HepG2 (cell line): ENCODE results near the gene NLRP6. TPM values are rescaled to one million over a fixed set of nuclear protein-coding genes. Genes with fewer than 3 reads are reported as not detected.
"Not testable (repeated sequence)": the region's sequence is repeated elsewhere in the genome, so short reads cannot be mapped to it uniquely, and the experiment has no call there.

Experiments
- ATAC-seq: fragments of 200-7000 bp; cut with Tn5 transposase; 3 replicates; pipeline ENCODE4 v1.9.1; 2020; ENCODE audit warnings: mild to moderate bottlenecking, moderate library complexity
- BruUV-seq: library from RNA; stranded (reverse); fragments of 400-500 nt; replicated peaks from 2 replicates; lab custom pipeline; 2021; lab: Mats Ljungman, UMichigan
- CTCF ChIA-PET: fragments of 300-600 bp; formaldehyde crosslinking; extraction: SDS; loops from one replicate; lab custom pipeline; 2021; ENCODE audit warnings: low total read pairs, inconsistent platforms, low intra/inter-chr PET ratio; lab: Yijun Ruan, JAX
- POLR2A ChIA-PET: fragments of 350-600 bp; sonication (Branson Sonifier 250); formaldehyde crosslinking; loops from one replicate; lab custom pipeline; 2020; ENCODE audit warnings: antibody characterized with exemption, inconsistent platforms; lab: Yijun Ruan, JAX
- DNase-seq: peaks from one replicate; pipeline ENCODE4 v3.0.0-alpha.2; 2015; ENCODE audit warnings: low spot score
- FAIRE-seq: peaks from 3 replicates; lab custom pipeline; 2011; peaks lifted over from hg19 to GRCh38; lab: Jason Lieb, UNC
- H2AFZ ChIP-seq: one replicate; pipeline ENCODE4 v1.6.1; 2011; ENCODE audit warnings: low read length, inconsistent platforms
- H3K27ac ChIP-seq: fragments of 300-600 bp; 3 replicates; pipeline ENCODE4 v1.8.0; 2011; ENCODE audit warnings: mixed run types, mild to moderate bottlenecking, mixed read lengths, low read length, inconsistent platforms; ENCODE audit not compliant: insufficient read depth; ENCODE audit errors: extremely low read length
- H3K27me3 ChIP-seq, 2 experiments: fragments of 200-600 bp in 1 of 2; 2 replicates in 1 of 2; 3 replicates in 1 of 2; pipeline versions ENCODE4 v1.6.0 to v1.8.0; 2011; ENCODE audit warnings: low read length in 2 of 2, mild to moderate bottlenecking in 2 of 2, moderate library complexity in 2 of 2, inconsistent platforms in 1 of 2; ENCODE audit not compliant: insufficient read depth in 2 of 2, control insufficient read depth in 1 of 2
- H3K36me3 ChIP-seq, 2 experiments: fragments of 200-600 bp in 1 of 2; replicated peaks in 1 of 2; 2 replicates in 1 of 2; 3 replicates in 1 of 2; pipeline versions ENCODE4 v1.5.1 to v1.8.0; 2011; ENCODE audit warnings: low read length in 2 of 2, inconsistent platforms in 1 of 2; ENCODE audit not compliant: insufficient read depth in 2 of 2, control insufficient read depth in 1 of 2
- H3K4me1 ChIP-seq: 2 replicates; pipeline ENCODE4 v1.5.1; 2012; ENCODE audit warnings: low read length, inconsistent platforms; ENCODE audit not compliant: insufficient read depth
- H3K4me2 ChIP-seq: 2 replicates; pipeline ENCODE4 v1.6.0; 2011; ENCODE audit warnings: low read depth, low read length, inconsistent platforms
- H3K4me3 ChIP-seq, 3 experiments: fragments of 200-600 bp in 1 of 3; sonication (generic), shearing (Covaris generic) in 1 of 3; replicated peaks in 1 of 3; 2 replicates each; pipeline ENCODE4 v1.5.1; 2011 to 2016; ENCODE audit warnings: low read length in 3 of 3, inconsistent platforms in 2 of 3, low read depth in 2 of 3, mild to moderate bottlenecking in 2 of 3, control low read depth in 1 of 3, mixed read lengths in 1 of 3; ENCODE audit not compliant: insufficient read depth in 1 of 3
- H3K79me2 ChIP-seq: one replicate; pipeline ENCODE4 v1.6.1; 2011; ENCODE audit warnings: low read length, inconsistent platforms; ENCODE audit not compliant: insufficient read depth
- H3K9ac ChIP-seq: 2 replicates; pipeline ENCODE4 v1.6.0; 2011; ENCODE audit warnings: mild to moderate bottlenecking, low read depth, low read length, inconsistent platforms; ENCODE audit not compliant: insufficient read depth
- H3K9me3 ChIP-seq: 2 replicates; pipeline ENCODE4 v1.5.1; 2012; ENCODE audit warnings: mild to moderate bottlenecking, low read length
- H4K20me1 ChIP-seq: 2 replicates; pipeline ENCODE4 v1.6.0; 2011; ENCODE audit warnings: inconsistent platforms, mild to moderate bottlenecking, low read length, moderate library complexity; ENCODE audit not compliant: insufficient read depth
- AGO1 ChIP-seq: fragments of 200-400 bp; formaldehyde crosslinking; IDR thresholded peaks from 2 replicates; pipeline ENCODE4 v1.6.1; 2017; ENCODE audit warnings: mild to moderate bottlenecking, low read depth, low read length, moderate library complexity; ENCODE audit not compliant: poor library complexity, severe bottlenecking
- KDM2A ChIP-seq: sonication (generic); formaldehyde crosslinking; IDR thresholded peaks from 2 replicates; pipeline ENCODE4 v1.4.0; 2020; ENCODE audit warnings: low read depth, missing genetic modification reagents, borderline replicate concordance
- ZFX ChIP-seq: sonication (generic); formaldehyde crosslinking; IDR thresholded peaks from 2 replicates; pipeline ENCODE4 v1.4.0; 2020; ENCODE audit warnings: mild to moderate bottlenecking, low read depth, missing genetic modification reagents, moderate library complexity
- WGBS: methylation state at CpG from one replicate; pipeline ENCODE4 v1.1.6; 2017; ENCODE audit warnings: low lambda C conversion rate; 5-methylcytosine and 5-hydroxymethylcytosine counted together
- in situ Hi-C: cut with HindIII; loops from 2 replicates; pipeline ENCODE4 v1.10.0; 2017; ENCODE audit warnings: low pct_unique_long_range_greater_than_20kb; ENCODE audit not compliant: extremely low pct_ligation_motif_present
- intact Hi-C: fragments of 100-400 bp; cut with micrococcal nuclease; formaldehyde crosslinking; loops from one replicate; pipeline ENCODE4 v1.10.0; 2022; ENCODE audit not compliant: unreplicated experiment
- polyA plus RNA-seq, 8 experiments: library from polyadenylated mRNA; depleted of rRNA in 3 of 8; stranded (reverse) in 7 of 8; unstranded in 1 of 8; fragments of >200 nt; fragmentation: Illumina TruSeq in 4 of 8; extraction: Trizol in 4 of 8; gene quantifications; 2 replicates each; pipeline versions ENCODE4 v1.2.1 to v1.2.3, GENCODE V29; 2011 to 2016; ENCODE audit warnings: low read depth in 4 of 8, missing spikeins in 1 of 8, mixed read lengths in 1 of 8; ENCODE audit not compliant: insufficient read depth in 1 of 8
- total RNA-seq, 5 experiments: library from RNA; depleted of rRNA; stranded (reverse); fragments of >200 nt; fragmentation: Illumina TruSeq; extraction: Trizol; gene quantifications; 2 replicates each; pipeline ENCODE4 v1.2.3, GENCODE V29; 2016; ENCODE audit warnings: low read depth in 1 of 5

NLRP6 gene
- total and polyA plus RNA-seq, 2 of the 13 experiments (the other 11 are each of a cell fraction or from before 2014, with no cell fraction given): not detected

- H3K4me3 ChIP-seq: peak overlapping the region in 2 of 3 experiments; percentile 43 to 69; a peak in 4 of 6 replicates
- peak overlapping the region; percentile 42; the same call in 1 of the 2 replicates for H3K9ac ChIP-seq
- TF ChIP-seq ZFX (CRISPR knock-in tag): 0 out of 2 replicates have a peak, but pooled peaks have one; percentile 17
- TF ChIP-seq KDM2A (CRISPR knock-in tag): peak; percentile 19; the same call in 1 of the 2 replicates
- H3K27me3 ChIP-seq, H4K20me1 ChIP-seq, BruUV-seq, CTCF ChIA-PET, H3K79me2 ChIP-seq, H3K36me3 ChIP-seq, DNase-seq, H3K9me3 ChIP-seq, in situ Hi-C loops, H3K27ac ChIP-seq, H2AFZ ChIP-seq: not testable (repeated sequence)
- POLR2A ChIA-PET: interaction anchor here (1.0 to 1.9 kb wide), 6 partner anchors 8 to 103 kb away, joined by 3 to 9 read pairs (median 3); partner anchors contain the start of genes BET1L and RIC8A
- peak overlapping the region; percentile 83 for H3K4me2 ChIP-seq
- peak; percentile 22 for ATAC-seq
- FAIRE-seq: peak; percentile 67
- intact Hi-C loops: loop anchor here (5.0 kb wide), 1 partner anchor 47 kb away; no protein-coding TSS in a partner anchor
- peaks cover 75% of the 10 kb centered on the region for H3K4me1 ChIP-seq
- 30% methylated on average over 2 of the region's 18 CpGs for WGBS
Measured at GRCh38 chr11:309979-310572, 31.9 kb downstream of the NLRP6 start.

GRCh38 chr11:311013-311748 is 33.0 kb downstream of the NLRP6 start:
- TF ChIP-seq AGO1: peak; percentile 54
- TF ChIP-seq, all 625 proteins: peak for 1; not testable (repeated sequence) for 624
- H3K9me3 ChIP-seq, H3K27me3 ChIP-seq, H3K4me3 ChIP-seq, DNase-seq, H4K20me1 ChIP-seq, H3K4me2 ChIP-seq, H2AFZ ChIP-seq, in situ Hi-C loops, H3K27ac ChIP-seq, BruUV-seq, H3K36me3 ChIP-seq, H3K79me2 ChIP-seq, FAIRE-seq, intact Hi-C loops, CTCF ChIA-PET, H3K9ac ChIP-seq: not testable (repeated sequence)
- H3K4me1 ChIP-seq: peaks cover 69% of the 10 kb centered on the region
- WGBS: 86% methylated on average over 10 of the region's 71 CpGs
- POLR2A ChIA-PET: interaction anchor here (1.1 to 2.7 kb wide), 2 partner anchors 43 to 54 kb away, joined by 4 to 9 read pairs; no protein-coding TSS in a partner anchor
- peak; percentile 20 for ATAC-seq
